Medulla oblongata (tissue), 1 donor: ENCODE data around the gene CPA1.
"Not testable (repeated sequence)": the region's sequence is repeated elsewhere in the genome, so short reads cannot be mapped to it uniquely, and the experiment has no call there.

Source experiments
- DNase-seq: peaks from one replicate; pipeline ENCODE4 v3.0.0-alpha.2; 2015; ENCODE audit errors: extremely low spot score

CPA1 gene

DNA sequence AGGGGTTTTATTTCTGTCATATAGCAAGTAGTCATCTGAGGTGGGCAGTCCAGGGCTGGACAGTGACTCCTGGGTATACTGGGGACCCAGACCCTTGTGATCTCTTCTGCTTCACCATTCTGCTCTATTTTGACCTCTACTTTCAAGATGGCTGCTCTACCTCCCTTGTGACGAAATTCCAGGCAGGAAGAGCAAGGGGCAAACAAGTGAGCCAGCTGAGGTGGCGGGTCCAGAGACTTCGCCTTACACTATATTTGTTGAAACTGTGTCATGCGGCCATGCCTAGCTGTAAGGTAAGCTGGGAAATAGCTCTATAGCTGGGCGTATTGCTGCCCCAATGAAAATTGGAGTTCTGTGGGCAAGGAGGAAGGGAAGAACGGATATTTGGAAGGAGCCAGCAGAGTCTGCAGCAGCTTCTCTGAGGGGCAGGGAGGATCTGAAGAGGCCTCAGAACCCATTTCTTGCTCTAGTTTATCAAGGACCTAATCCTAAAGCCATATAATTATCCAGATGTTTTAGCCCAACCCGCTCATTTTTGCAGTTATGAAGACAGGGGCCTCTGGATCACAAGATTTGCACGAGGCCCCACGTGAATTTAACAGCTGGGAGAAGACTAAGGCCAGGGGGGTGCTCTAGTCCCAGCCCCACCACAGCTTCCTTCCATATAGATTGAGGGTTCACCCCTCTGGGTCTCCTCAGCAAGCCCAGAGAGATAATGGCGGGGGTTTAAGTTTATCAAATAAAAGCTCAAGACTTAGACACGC, 7.7 kb upstream of the CPA1 start:
- no peak for DNase-seq

DNA sequence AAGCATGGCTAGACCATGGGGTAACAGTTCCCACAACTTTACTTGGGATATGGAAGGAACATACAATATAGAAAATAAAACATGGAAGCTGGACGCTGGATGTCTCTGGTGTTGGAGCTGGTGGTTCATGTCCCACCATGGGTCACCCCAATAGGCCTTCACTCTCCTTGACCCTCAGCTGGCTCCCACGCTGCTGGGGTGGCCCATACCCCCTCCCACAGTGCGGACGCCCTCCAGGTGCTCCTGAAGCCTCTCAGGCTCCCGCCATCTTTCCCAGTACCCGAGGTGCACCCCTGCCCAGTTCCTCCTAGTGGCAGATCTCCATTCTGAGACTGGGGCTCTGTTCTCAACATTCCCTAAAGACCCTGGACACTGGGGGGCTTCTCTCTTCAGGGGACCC, 5.8 kb upstream of the CPA1 start:
- no peak for DNase-seq

DNA sequence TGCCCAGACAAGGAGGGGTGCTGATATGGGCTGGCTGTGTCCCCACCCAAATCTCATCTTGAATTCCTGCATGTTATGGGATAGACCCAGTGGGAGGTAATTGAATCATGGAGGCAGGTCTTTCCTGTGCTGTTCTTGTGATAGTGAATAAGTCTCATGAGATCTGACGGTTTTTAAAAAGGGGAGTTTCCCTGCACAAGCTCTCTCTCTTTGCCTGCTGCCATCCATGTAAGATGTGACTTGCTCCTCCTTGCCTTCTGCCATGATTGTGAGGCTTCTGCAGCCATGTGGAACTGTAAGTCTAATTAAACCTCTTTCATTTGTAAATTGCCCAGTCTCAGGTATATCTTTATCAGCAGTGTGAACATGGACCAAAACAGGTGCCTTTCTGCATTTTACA, 3.8 kb upstream of the CPA1 start:
- not testable (repeated sequence) for DNase-seq

DNA sequence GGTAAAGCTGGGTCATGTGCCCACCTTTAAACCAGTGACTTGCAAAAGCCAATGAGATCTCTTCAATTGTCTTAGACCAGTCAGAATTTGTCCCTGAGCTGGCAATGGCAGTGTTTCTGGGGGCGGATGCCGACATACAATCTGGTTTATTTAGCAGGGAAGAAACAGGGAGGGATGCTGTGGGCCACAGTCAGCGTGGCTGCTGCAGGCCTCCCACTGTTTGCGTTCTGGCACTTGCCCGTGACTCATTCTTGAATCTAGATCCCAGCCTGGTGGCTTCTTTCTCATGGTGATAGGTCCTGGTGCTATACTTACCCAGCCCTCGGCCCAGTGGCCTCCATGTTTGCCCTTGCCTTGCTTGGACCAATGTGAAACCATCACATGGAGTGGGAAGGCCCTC, 3.1 kb upstream of the CPA1 start:
- no peak for DNase-seq

DNA sequence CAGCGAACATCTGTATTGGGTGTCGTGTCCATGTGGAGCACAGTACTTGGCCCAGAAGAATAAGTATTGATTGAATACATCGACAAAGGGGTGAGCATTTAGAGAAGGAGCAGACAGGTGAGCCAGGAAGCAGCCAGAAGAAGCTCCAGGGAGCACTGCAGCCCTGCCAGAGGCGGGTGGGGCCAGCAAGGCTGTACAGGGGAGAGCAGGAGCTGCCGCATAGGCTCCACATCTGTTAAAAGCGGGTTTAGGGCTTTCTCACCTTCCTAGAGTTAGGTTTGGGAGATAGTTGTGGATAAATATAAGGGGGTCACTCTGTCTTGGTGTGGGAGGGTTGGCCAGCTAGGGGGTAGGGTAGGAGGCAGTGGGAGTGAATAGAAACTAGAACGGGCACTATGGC, 1.3 kb upstream of the CPA1 start:
- DNase-seq: no peak

DNA sequence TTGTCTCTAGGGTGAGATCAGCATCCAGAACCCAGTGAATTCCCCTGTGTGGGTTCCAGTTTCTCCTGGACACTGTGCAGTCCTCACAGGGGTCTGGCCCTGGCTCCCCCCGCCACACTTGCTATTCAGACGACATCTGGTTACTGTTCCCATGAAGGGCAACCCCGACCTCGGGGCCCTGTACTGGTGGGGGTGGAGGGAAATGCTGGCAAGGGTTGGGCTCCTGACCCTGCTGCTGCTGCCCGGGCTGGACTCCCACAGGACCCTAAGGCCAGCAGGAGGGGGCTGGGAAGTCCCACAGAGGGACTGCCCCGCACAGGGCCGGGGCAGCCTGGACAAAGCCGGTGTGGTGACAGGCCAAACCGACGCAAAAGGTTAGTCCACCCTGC, 768 bp upstream of the CPA1 start:
- no peak for DNase-seq

DNA sequence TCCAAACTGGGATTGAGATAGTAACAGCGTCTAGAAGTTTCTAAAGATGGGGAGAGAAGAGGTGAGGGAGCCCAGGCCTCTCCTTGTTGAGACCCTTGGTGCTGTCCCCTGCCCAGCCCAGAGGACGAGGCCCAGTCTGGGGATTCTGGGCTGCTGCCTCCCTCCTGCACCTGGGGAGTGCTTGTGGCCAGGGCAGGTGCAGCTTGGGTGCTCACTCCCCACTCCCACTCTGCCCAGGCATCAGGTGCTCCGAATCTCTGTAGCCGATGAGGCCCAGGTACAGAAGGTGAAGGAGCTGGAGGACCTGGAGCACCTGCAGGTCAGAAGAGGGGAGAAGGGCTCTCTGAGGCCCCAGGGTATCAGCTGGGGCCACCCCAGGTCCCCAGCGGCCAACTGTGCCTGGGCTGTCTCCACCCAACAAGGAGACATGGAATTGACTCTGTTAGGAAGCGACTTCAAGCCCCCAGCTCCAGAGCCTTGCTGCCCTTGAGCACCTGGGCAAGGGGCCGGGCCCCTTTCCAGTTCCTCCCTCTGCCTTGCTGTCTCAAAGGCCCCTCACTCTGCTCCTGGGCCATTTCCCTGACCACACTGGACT, 664 bp downstream of the CPA1 start:
- DNase-seq: no peak

DNA sequence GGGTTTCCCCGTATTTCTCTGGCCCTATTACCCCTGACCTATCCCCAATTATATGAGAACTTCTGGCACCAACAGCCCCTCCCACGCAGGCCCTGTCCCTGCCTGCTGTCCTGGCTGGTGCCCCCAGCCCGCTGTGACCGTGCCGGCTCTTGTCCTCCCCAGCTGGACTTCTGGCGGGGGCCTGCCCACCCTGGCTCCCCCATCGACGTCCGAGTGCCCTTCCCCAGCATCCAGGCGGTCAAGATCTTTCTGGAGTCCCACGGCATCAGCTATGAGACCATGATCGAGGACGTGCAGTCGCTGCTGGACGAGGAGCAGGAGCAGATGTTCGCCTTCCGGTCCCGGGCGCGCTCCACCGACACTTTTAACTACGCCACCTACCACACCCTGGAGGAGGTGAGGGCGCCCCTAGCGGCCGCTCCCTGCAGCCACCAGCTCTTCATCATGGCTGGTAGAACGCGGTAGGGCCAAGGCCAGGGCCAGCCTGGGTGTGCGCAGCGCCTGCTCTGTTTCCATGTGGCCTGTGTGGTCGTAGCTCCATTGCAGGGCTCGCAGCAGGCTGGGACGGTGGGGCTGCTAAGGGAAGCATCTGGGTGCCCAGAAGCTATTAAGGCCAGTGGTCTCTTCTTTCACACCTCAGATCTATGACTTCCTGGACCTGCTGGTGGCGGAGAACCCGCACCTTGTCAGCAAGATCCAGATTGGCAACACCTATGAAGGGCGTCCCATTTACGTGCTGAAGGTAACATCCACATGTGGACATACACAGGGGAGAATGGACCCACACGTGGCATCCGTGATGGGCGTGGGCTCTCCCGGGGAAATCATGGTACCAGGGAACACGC, 1.4 kb downstream of the CPA1 start:
- DNase-seq: no peak

DNA sequence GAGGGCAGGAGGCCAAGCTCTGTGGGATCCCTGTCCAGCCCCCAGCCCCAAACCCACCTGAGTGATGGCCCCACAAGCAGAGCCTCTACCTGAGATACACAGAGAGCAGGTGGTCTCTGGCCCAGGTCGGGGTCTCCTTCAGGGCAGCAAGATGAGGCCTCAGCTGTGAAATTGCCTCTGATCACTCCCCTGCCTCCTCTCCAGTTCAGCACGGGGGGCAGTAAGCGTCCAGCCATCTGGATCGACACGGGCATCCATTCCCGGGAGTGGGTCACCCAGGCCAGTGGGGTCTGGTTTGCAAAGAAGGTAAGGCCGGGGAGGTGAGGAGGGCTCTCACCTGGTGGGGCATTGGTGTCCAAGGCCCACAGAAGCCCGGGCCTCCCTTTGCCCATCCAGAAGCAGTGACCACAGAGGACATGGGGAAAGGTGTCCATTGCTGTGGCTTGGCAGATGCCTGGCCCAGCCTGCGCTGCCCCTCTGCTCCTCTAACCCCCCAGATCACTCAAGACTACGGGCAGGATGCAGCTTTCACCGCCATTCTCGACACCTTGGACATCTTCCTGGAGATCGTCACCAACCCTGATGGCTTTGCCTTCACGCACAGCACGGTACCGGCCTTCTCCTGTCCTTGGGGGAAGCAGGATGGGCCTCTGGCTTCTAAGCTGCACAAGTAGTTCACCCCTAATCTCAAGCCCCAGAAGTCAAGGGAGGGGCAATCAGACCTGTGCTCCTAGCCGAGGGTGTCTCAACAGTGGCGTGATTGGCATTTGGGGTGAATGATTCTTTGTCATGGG, 3.1 kb downstream of the CPA1 start:
- no peak for DNase-seq

DNA sequence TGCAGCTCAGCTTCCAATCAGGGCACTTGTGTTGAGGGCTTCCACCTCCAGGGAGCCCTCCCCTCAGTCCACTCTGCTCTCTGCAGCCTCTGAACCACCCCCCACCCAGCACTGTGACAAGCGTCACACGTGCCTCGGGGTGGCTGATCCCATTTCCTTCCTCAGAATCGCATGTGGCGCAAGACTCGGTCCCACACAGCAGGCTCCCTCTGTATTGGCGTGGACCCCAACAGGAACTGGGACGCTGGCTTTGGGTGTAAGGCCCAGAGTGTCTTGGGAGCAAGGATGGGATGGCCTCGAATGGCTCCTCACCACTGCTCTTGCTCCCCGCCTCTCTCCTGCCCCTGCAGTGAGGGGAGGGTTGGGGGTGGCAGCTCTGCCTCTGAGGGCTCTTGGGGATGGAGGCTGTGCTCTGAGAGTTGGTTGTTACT, 4.1 kb downstream of the CPA1 start:
- no peak for DNase-seq

DNA sequence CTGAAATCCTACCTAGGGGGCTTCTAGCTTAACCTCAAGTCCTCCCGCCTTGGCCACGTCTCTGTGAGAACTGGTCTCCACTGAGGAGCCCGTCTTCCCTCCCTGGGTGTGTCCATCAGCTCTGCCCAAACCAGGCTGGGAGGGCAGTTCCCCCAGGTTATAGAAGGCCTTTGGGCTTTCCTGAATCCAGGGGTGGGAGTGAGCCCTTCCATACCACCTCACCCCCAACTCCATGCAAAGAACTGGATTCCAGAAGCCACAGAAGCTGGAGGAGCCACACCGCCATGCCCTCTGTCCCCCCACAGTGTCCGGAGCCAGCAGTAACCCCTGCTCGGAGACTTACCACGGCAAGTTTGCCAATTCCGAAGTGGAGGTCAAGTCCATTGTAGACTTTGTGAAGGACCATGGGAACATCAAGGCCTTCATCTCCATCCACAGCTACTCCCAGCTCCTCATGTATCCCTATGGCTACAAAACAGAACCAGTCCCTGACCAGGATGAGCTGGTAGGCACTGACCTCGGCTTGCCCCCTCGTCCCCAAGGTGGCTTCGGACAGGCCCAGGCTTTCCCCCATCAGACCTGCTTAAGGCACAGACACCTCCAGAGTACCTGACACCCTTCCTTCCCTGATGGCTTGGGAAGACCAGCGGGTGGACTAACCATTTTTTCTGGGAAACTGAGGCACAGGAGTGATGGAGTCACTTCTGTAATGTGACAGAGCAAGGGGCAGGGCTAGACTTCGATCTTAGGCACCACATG, 4.7 kb downstream of the CPA1 start:
- DNase-seq: no peak

DNA sequence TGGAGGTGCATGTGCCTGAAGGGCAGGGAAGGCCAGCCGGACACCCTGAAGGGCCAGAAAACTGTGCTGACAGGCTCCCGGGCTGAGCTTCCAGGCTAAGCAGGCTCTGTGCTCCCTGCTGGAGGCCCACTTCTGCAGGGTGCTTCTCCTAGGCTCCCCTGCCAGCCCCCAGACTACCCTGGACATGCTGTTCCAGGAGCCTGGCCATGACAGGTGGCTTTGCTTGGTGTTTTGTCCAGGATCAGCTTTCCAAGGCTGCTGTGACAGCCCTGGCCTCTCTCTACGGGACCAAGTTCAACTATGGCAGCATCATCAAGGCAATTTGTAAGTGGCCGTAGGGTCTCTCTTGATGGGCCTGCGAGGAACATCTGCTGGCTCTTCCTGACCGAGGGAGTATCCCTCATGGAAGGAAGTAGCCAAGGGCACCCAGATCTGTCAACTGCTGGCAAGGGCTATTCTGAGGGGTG, 5.3 kb downstream of the CPA1 start:
- DNase-seq: no peak

DNA sequence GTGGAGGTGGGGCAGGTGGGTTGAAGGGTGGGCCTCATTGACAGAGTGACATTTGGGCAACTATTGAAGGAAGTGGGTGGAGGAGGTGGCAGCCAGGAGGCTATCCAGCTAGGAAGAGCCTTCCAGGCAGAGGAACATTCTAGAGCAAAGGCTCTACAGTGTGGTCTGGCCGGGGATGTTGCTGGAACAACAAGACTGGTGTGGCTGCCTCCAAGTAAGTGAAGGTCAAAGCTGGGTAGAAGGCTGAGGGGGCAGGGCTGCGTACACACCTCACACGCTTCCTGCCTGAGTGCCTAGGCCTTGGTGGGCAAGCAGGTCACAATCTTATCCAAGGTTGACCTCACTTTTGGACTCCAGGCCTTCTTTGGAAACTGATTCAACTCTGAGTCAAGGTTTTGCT, 6.6 kb downstream of the CPA1 start:
- DNase-seq: no peak

DNA sequence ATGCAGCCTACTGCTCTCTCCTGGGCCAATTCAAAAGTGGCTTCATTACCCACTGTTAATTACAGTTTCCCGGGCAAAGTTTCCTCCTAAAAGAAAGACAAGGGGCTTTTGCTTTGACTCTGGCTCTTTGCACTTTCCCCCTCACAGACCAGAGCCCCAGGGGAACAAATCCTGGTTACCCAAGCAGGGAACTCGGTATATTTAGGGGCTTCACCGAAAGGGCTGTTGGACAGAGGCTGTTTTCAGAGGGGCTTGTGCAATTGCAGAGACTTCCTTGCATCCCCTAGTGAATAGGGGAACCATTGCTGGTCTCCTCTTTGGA, 7.0 kb downstream of the CPA1 start:
- no peak for DNase-seq

DNA sequence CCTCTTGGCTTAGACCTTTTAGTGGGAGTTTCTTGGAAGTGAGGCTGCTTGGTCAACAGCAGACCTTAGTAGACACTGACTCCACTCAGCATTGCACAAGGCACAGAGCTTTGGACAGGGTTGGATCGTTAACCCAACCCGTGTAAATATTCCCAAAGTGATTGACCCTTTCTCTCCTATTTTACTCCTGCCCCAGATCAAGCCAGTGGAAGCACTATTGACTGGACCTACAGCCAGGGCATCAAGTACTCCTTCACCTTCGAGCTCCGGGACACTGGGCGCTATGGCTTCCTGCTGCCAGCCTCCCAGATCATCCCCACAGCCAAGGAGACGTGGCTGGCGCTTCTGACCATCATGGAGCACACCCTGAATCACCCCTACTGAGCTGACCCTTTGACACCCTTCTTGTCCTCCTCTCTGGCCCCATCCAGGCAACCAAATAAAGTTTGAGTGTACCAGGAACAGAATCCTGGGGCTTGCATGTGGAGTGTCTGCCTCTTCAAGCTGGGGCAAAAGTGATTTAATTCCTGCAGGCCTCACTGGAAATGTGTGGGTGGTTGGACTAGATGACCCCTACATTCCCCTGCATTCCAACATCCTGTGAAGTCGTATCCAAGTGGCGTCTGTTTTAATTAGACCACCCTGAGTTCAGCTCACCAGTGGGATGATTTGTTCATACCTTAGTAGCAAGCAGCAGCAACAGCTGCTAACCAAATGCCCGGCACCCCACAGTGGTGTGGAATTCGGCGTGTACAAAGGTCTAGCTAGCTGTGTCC, 7.5 kb downstream of the CPA1 start:
- no peak for DNase-seq

DNA sequence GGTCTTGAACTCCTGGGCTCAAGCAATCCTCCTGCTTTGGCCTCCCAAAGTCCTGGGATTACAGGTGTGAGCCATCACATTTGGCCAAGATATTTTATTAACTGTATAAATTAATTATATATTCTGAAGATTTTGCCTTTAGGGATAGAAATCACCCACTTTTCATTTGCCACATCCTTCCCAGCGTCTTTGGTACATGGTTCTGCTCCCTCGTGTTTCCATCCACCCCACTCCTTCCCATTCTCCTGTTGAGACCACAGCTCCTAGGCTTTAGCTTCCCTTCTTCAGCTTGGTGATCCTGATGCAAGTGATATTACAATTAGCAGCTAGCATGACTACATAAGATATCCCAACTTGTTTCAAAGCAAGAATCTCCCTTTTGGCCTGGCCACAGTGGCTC, 8.4 kb downstream of the CPA1 start:
- DNase-seq: no peak

DNA sequence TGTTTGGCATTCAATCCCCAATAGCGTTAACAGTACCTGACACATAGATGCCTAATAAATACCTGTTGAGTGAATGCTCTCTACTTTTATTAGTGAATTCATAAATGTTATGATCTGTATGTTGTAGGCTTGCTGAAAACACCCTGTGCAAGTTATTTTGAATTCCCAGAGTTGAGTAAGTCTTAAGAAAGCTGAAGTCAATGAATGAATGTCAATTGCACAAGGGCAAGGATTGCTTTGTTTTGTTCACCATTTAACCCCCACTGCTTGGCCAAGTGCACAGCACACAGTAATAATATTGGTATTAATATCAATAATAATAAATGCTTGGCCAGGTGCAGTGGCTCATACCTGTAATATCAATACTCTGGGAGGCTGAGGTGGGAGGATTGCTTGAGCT, 10.2 kb downstream of the CPA1 start:
- DNase-seq: no peak

DNA sequence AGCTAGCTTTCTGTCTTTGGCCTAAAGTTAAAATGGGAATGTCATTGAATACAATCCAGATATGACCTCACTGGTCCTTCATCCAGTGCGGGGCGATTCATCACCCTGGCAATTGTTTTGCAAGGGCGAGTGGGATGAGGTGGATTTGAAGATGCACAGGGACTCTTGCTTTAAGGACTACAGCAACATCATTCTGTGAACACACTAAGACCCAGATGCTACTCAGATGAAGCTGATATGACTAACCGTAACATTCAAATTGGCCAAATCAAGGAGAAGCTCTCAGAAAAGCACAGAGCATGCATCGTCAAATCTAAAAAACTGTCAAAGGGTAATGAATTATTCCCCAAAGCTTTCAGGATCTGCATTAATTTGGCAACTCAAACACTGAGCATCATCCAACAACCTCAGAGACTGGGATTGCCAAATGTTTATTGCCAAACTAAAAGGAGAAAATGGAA, 12.8 kb downstream of the CPA1 start:
- no peak for DNase-seq

DNA sequence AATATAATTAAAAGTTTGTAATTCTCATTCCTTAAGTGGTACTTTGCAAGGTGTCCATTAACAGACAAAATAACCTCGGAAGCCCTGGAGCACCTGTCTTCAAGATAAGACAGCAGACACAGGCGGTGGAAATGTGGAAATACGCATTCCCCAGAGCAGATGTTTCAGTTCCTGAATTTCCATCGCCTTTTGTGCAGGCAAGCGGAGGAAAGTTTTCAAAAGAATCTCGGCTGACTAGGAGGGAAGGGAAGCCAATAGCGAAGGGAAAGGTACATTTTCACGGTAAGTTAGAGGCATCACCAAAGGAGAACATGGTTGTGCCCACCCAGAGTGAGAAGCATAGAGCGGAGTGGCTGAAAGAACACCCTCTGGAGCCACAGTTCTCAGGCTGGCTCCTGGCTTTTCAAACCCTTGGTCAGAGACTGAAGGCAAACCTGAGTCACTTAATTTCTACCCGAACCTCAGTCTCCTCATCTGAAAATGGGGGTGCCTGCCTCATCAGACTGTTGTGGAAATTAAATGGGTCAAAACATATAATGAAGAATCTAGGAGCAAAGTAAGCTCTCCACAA, 13.6 kb downstream of the CPA1 start:
- no peak for DNase-seq
